GM18867 (cell line): ENCODE results near the gene NPIPA2.
"Not testable (repeated sequence)": the region's sequence is repeated elsewhere in the genome, so short reads cannot be mapped to it uniquely, and the experiment has no call there.

Experiments used
- ATAC-seq: cut with Tn5 transposase; IDR thresholded peaks from one replicate; pipeline ENCODE4 v1.9.1; 2021; ENCODE audit warnings: mild to moderate bottlenecking, moderate library complexity; ENCODE audit not compliant: unreplicated experiment

NPIPA2 gene

DNA sequence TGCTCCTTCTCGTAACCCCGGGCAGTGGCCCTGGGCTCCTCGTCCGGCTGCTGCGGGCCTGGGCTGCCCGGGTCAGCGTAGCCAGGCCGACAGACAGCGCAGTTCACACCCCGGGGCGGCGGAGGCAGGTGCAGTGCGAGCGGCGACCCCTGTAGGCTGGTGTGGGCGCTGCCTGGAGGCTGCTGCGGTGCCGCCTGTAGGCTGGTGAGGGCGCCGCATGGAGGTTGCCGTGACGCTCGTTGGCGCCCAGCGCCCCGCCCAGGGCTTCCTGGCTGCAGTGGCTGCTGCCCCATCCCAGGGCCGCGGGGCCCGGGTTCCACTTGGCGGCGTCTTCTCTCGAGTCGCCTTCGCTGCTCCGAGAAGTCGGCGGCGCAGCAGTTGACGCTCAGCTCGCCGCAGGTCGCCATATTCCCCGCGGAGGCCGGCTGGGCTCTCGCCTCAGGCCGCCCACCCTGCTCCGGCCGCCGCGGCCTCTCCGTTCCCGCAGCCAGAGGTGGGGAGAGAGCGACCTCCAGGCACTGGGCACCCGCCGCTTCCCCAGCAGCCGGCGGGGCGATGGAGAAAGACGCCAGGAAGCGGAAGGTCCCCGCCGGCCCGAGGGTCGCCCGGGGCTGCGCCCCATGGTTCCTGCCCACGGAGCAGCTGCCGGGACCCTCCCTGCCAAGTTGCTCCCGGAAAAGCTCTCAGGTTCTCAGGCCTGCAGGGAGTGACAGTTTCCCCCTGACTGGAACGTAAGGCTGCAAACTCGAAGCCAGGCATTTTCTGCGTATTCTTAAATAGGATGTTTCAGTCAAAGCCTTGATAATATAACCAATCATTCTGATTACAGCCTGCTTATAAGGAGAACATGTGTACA, at the start of gene NPIPA2:
TSS of gene NPIPA2 (plus strand) at position 261 of the 856 bp plus-strand sequence. CDS start 5,533 bp downstream, outside the sequence.
- peak; percentile 99 for ATAC-seq

DNA sequence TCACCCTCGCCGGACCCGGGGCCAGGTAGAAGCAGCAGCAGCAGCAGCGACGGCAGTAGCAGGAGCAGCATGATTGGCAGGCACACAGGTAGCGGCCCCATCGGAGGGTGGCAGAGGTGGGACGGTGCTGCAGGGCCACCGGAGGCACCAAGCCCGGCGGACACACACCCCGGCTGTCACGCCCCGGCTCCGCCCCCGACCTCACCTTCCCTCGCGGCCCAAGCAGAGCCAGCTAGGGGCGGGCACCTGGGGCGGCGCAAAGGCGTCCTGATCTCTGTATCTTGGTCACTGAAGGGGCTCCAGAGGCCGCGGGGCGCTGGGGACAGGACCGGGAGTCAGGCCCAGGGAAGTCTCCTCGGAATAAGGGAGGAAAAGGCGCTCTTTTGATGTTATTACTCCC, 48.2 kb upstream of the NPIPA2 start, which contains the start of gene PLA2G10:
TSS of gene PLA2G10 (minus strand) at position 180 of the 400 bp plus-strand sequence. CDS start at position 101, 79 bp downstream.
- not testable (repeated sequence) for ATAC-seq

- not testable (repeated sequence) for ATAC-seq
Observed at GRCh38 chr16:14701859-14702258, 40.5 kb upstream of the NPIPA2 start.

DNA sequence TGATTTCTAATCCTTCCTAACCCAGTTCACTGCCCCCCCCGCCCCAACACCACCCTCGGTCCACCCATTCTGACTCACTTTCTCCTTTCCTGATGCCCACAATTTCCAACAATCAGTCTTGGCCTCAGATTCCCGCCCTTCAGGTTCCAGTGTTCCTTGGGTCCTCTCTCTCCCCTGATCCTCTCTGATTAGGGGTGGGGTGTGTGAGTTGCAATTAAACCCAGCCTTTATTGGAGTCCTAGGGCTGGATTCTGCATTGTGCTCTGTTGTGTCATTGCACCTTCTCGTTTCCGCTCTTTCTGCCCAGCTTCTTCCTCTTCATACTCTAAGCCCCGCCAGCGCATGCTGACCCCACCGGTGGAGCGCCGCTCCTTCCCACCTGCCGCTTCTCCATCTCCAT, 39.7 kb upstream of the NPIPA2 start:
- not testable (repeated sequence) for ATAC-seq

- ATAC-seq, result peak; percentile 98
Observed at GRCh38 chr16:14703156-14704011, 38.9 kb upstream of the NPIPA2 start, which contains the start of gene NPIPA3. TSS of gene NPIPA3 (plus strand) at chr16:14703411. CDS start at chr16:14708944, 5,533 bp downstream.

GRCh38 chr16:14733233-14733632, 9.1 kb upstream of the NPIPA2 start:
- not testable (repeated sequence) for ATAC-seq

DNA sequence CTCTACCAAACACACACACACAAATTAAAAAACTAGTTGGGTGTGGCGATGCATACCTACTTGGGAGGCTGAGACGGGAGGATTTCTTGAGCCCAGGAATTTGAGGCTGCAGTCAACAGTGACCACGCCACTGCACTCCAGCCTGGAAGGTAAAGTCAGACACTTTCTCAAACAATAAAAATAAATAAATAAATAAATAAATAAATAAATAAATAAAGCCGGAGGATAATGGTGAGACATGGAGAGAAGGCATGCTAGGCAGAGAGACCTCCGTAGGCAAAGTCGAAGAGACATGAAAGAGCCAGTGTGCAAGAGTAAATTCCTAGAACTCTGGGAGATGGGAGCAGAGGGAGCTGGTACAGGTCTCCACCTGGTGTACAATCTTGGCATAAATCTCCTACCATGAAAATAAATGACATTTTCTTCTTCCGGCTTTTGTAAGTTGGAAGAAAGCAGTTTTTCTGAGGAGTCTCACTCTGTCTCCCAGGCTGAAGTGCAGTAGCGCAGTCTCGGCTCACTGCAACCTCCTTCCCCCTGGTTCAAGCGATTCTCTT, 1.4 kb upstream of the NPIPA2 start:
- not testable (repeated sequence) for ATAC-seq

- ATAC-seq, result not testable (repeated sequence)
Observed at GRCh38 chr16:14741794-14742193, 539 bp upstream of the NPIPA2 start.

GRCh38 chr16:14773654-14774053, 31.3 kb downstream of the NPIPA2 start:
- not testable (repeated sequence) for ATAC-seq

DNA sequence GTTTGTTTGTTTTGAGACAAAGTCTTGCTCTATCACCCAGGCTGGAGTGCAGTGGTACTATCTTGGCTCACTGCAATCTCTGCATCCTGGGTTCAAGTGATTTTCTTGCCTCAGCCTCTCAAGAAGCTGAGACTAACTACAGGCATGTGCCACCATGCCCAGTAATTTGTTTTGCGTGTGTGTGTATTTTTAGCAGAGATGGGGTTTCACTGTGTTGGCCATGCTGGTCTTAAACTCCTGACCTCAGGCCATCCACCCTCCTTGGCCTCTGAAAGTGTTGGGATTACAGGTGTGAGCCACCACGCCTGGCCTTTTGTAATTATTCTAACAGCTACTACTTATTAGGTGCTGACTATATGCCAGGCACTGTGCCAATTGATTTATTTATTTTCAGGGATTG, 33.3 kb downstream of the NPIPA2 start:
- not testable (repeated sequence) for ATAC-seq

- ATAC-seq, result not testable (repeated sequence)
Observed at GRCh38 chr16:14776763-14777162, 34.4 kb downstream of the NPIPA2 start.

GRCh38 chr16:14779368-14779877, 37.1 kb downstream of the NPIPA2 start:
- not testable (repeated sequence) for ATAC-seq

GRCh38 chr16:14786180-14786579, 43.8 kb downstream of the NPIPA2 start:
- ATAC-seq, result not testable (repeated sequence)

GRCh38 chr16:14789577-14789976, 47.2 kb downstream of the NPIPA2 start:
- ATAC-seq, result not testable (repeated sequence)

- not testable (repeated sequence) for ATAC-seq
Observed at GRCh38 chr16:14790320-14790956, 48.1 kb downstream of the NPIPA2 start.

GRCh38 chr16:14792914-14793313, 50.6 kb downstream of the NPIPA2 start:
- not testable (repeated sequence) for ATAC-seq

DNA sequence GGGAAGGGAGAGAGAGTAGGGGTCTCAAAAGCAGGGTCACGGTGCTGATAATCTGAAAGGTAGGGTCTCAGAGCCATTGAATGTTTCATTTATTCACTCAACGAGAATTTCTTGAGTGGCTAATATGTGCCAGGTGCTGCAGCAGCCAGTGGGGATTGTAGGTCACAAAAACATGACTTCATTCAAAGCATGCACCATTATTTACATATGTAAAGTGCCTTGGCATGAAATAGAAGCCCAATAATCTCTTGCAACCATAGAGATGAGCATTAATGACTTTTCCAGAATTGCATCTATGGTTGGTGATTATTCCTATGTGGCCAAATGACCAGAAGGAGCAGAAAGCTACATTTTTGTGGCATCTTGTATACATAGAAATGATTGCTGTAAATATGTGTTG, 55.2 kb downstream of the NPIPA2 start:
- not testable (repeated sequence) for ATAC-seq

GRCh38 chr16:14803577-14803976, 61.2 kb downstream of the NPIPA2 start:
- ATAC-seq, result not testable (repeated sequence)

- ATAC-seq, result not testable (repeated sequence)
Observed at GRCh38 chr16:14807184-14807678, 64.9 kb downstream of the NPIPA2 start.

DNA sequence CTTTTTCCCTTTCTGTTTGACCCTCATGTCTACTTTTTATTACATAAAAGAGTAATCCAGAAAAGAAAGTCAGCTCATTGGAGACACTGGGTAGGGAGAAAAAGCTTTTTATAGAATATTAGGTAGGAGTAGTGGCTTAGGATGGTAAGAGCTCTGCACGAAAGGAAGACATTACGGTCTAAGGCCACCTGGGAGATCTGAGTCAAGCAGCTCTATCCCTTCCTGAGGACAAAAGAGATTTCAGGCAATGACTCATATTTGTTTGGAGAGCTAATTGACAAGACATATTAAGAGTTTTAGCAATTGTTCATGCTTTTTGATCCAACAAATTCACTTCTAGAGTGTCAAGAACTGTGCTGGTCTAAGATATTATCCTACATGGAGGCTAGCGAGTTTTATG, 71.6 kb downstream of the NPIPA2 start:
- not testable (repeated sequence) for ATAC-seq
